ENCODE results near the gene YY1.

The YY1 gene

GRCh38 chr14:100313464-100314230 is 74.7 kb downstream of the YY1 start:
- no peak for DNase-seq (ENCODE audit: low read depth)

GRCh38 chr14:100314724-100315123 is 75.8 kb downstream of the YY1 start:
- DNase-seq (ENCODE audit: low read depth), result no peak

- no peak for DNase-seq (ENCODE audit: low read depth)
Measured at GRCh38 chr14:100317389-100317788, 78.4 kb downstream of the YY1 start.

- DNase-seq (ENCODE audit: low read depth), result peak; percentile 59
Measured at GRCh38 chr14:100317912-100318808, 79.2 kb downstream of the YY1 start.

GRCh38 chr14:100320157-100320856 is 81.4 kb downstream of the YY1 start:
- DNase-seq (ENCODE audit: low read depth), result no peak

- DNase-seq (ENCODE audit: low read depth), result no peak
Measured at GRCh38 chr14:100321473-100322137, 82.7 kb downstream of the YY1 start.

- no peak for DNase-seq (ENCODE audit: low read depth)
Measured at GRCh38 chr14:100322138-100322957, 83.4 kb downstream of the YY1 start.

GRCh38 chr14:100323121-100323941 is 84.4 kb downstream of the YY1 start, which contains the start of gene SLC25A47:
Gene SLC25A47, plus strand, starts transcription at chr14:100323339. Its CDS starts 76 bp downstream, at chr14:100323415.
- no peak for DNase-seq (ENCODE audit: low read depth)

GRCh38 chr14:100323942-100324307 is 85.0 kb downstream of the YY1 start:
- DNase-seq (ENCODE audit: low read depth), result no peak

- no peak for DNase-seq (ENCODE audit: low read depth)
Measured at GRCh38 chr14:100325231-100325632, 86.3 kb downstream of the YY1 start.

GRCh38 chr14:100325958-100326357 is 87.0 kb downstream of the YY1 start:
- no peak for DNase-seq (ENCODE audit: low read depth)

- no peak for DNase-seq (ENCODE audit: low read depth)
Measured at GRCh38 chr14:100327128-100327527, 88.2 kb downstream of the YY1 start.

- DNase-seq (ENCODE audit: low read depth), result no peak
Measured at GRCh38 chr14:100328495-100329163, 89.7 kb downstream of the YY1 start.

- no peak for DNase-seq (ENCODE audit: low read depth)
Measured at GRCh38 chr14:100329233-100330006, 90.5 kb downstream of the YY1 start.

GRCh38 chr14:100330007-100330344 is 91.0 kb downstream of the YY1 start:
- no peak for DNase-seq (ENCODE audit: low read depth)

GRCh38 chr14:100330388-100330931 is 91.5 kb downstream of the YY1 start:
- DNase-seq (ENCODE audit: low read depth), result no peak

- no peak for DNase-seq (ENCODE audit: low read depth)
Measured at GRCh38 chr14:100332071-100332639, 93.2 kb downstream of the YY1 start.
